Measurements from ENCODE around the gene ANKRD13A. TPM values are rescaled to one million over a fixed set of nuclear protein-coding genes. Genes with fewer than 3 reads are reported as not detected.
A peak's percentile ranks its signal among the peaks of the same experiment; 100 is the strongest.

Gene ANKRD13A
- 10 to 100 TPM; 26.0 to 31.8 TPM for total RNA-seq

- Histone ChIP-seq H3K9me3 (no peaks in the 10 kb centered on the region), H3K4me1 (peaks cover 0 to 36% of the 10 kb centered on the region in 2 donors), H3K36me3 (peaks cover 5% of the 10 kb centered on the region), H3K27ac (peak within 1 kb of the TSS; percentile 52 to 79), H3K27me3 (no peaks in the 10 kb centered on the region), H3K4me3 (peak within 1 kb of the TSS; percentile 96 to 99)
- no peak for TF ChIP-seq CTCF (IDR thresholded peaks at IDR 0.05)
- DNase-seq (ENCODE audit: low spot score) = peak; percentile 95
Measured at GRCh38 chr12:109998904-109999648, at the start of gene ANKRD13A. Gene ANKRD13A, plus strand, starts transcription at chr12:109999430. Its CDS starts 259 bp downstream, at chr12:109999689.

- no peaks in the 10 kb centered on the region for H3K9me3 ChIP-seq
- peaks cover 0 to 73% of the 10 kb centered on the region in 2 donors for H3K4me1 ChIP-seq
- H3K36me3 ChIP-seq = peaks cover 63% of the 10 kb centered on the region
- DNase-seq (ENCODE audit: low spot score) = no peak
- no peak for TF ChIP-seq CTCF (IDR thresholded peaks at IDR 0.05)
- no peak overlapping the region for H3K4me3 ChIP-seq
- no peaks in the 10 kb centered on the region for H3K27me3 ChIP-seq
- H3K27ac ChIP-seq = peak overlapping the region; percentile 75 to 89
Measured at GRCh38 chr12:109950625-109951024, 48.6 kb upstream of the ANKRD13A start.

- no peak for DNase-seq (ENCODE audit: low spot score)
- peaks cover 66% of the 10 kb centered on the region for H3K36me3 ChIP-seq
- no peaks in the 10 kb centered on the region for H3K27me3 ChIP-seq
- H3K9me3 ChIP-seq = no peaks in the 10 kb centered on the region
- peaks cover 0 to 69% of the 10 kb centered on the region in 2 donors for H3K4me1 ChIP-seq
- no peak overlapping the region for H3K4me3 ChIP-seq
- peak overlapping the region; percentile 75 to 89 for H3K27ac ChIP-seq
- TF ChIP-seq CTCF (IDR thresholded peaks at IDR 0.05) = no peak
Measured at GRCh38 chr12:109951136-109951535, 48.1 kb upstream of the ANKRD13A start.

- no peak for DNase-seq (ENCODE audit: low spot score)
- Histone ChIP-seq H3K4me1 (peaks cover 0 to 64% of the 10 kb centered on the region in 2 donors), H3K27me3 (no peaks in the 10 kb centered on the region), H3K4me3 (no peak overlapping the region), H3K27ac (peak overlapping the region; percentile 75 to 89), H3K36me3 (peaks cover 68% of the 10 kb centered on the region), H3K9me3 (no peaks in the 10 kb centered on the region)
- TF ChIP-seq CTCF (IDR thresholded peaks at IDR 0.05) = no peak
Measured at GRCh38 chr12:109951751-109952150, 47.5 kb upstream of the ANKRD13A start.

- Histone ChIP-seq H3K27me3 (no peaks in the 10 kb centered on the region), H3K9me3 (no peaks in the 10 kb centered on the region), H3K4me3 (no peak overlapping the region), H3K4me1 (peaks cover 0 to 59% of the 10 kb centered on the region in 2 donors), H3K36me3 (peaks cover 67% of the 10 kb centered on the region), H3K27ac (peak overlapping the region; percentile 75 to 89)
- no peak for DNase-seq (ENCODE audit: low spot score)
- no peak for TF ChIP-seq CTCF (IDR thresholded peaks at IDR 0.05)
Measured at GRCh38 chr12:109952160-109952858, 46.9 kb upstream of the ANKRD13A start.
